Activated CD8-positive, alpha-beta T cell treated with anti-CD3 and anti-CD28 coated beads for 36 hours (primary cell): ENCODE results near the gene SMC5. TPM values are rescaled to one million over a fixed set of nuclear protein-coding genes. Genes with fewer than 3 reads are reported as not detected.

Source experiments
- ATAC-seq: fragments of 200-7000 bp; cut with Tn5 transposase; one replicate; pipeline ENCODE4 v1.10.0; 2021; ENCODE audit warnings: mild to moderate bottlenecking, moderate library complexity
- CTCF ChIA-PET: fragments of 350-600 bp; sonication (Branson Sonifier 250); formaldehyde crosslinking; loops from one replicate; lab custom pipeline; 2021; ENCODE audit warnings: antibody characterized with exemption; lab: Charles Lee
- POLR2A ChIA-PET: fragments of 350-600 bp; sonication (Branson Sonifier 250); formaldehyde crosslinking; loops from one replicate; lab custom pipeline; 2021; ENCODE audit warnings: antibody characterized with exemption; lab: Charles Lee
- DNase-seq: peaks from one replicate; pipeline ENCODE4 v3.0.0-alpha.2; 2020
- H3K27ac Mint-ChIP-seq: one replicate; pipeline ENCODE4 v1.8.0; 2021; ENCODE audit warnings: mild to moderate bottlenecking, mixed read lengths
- H3K27me3 Mint-ChIP-seq: one replicate; pipeline ENCODE4 v1.8.0; 2021; ENCODE audit warnings: mixed read lengths
- H3K36me3 Mint-ChIP-seq: one replicate; pipeline ENCODE4 v1.8.0; 2021; ENCODE audit warnings: low read depth, mixed read lengths
- H3K4me1 Mint-ChIP-seq: one replicate; pipeline ENCODE4 v1.8.0; 2021; ENCODE audit warnings: low read depth, mixed read lengths
- H3K4me3 Mint-ChIP-seq: one replicate; pipeline ENCODE4 v1.8.0; 2021; ENCODE audit warnings: mild to moderate bottlenecking, moderate library complexity, mixed read lengths
- H3K9me3 Mint-ChIP-seq: one replicate; pipeline ENCODE4 v1.8.0; 2021; ENCODE audit warnings: mixed read lengths
- CTCF ChIP-seq: fragments of 200-600 bp; IDR thresholded peaks from one replicate; pipeline ENCODE4 v1.8.0; 2022; ENCODE audit warnings: antibody characterized with exemption, mild to moderate bottlenecking
- intact Hi-C: fragments of 100-400 bp; cut with micrococcal nuclease; formaldehyde crosslinking; loops from one replicate; pipeline ENCODE4 v1.10.0; 2022
- total RNA-seq, 2 experiments: library from RNA; stranded (reverse); gene quantifications; one replicate each; pipeline ENCODE4 v1.2.3, GENCODE V29; 2021

The SMC5 gene
- total RNA-seq, 2 experiments from 2014 or later, result 30.9 to 32.0 TPM

GRCh38 chr9:70362952-70363351 is 104.2 kb downstream of the SMC5 start:
- intact Hi-C loops, result no loop called here
- Mint-ChIP-seq H3K4me3 (no peak overlapping the region), H3K27me3 (no peaks in the 10 kb centered on the region), H3K9me3 (no peaks in the 10 kb centered on the region), H3K27ac (no peak overlapping the region), H3K4me1 (no peaks in the 10 kb centered on the region), H3K36me3 (peaks cover 5% of the 10 kb centered on the region)
- no peak for DNase-seq
- TF ChIP-seq CTCF, result no peak
- CTCF ChIA-PET, result interaction anchor here (3.8 kb wide), 1 partner anchor 239 kb away, joined by 12 read pairs; no protein-coding TSS in a partner anchor
- POLR2A ChIA-PET, result no interaction called here
- ATAC-seq, result no peak

GRCh38 chr9:70363760-70364159 is 105.0 kb downstream of the SMC5 start:
- intact Hi-C loops, result no loop called here
- ChIA-PET CTCF (interaction anchor here (0.7 kb wide), 1 partner anchor 105 kb away, joined by 3 read pairs; no protein-coding TSS in a partner anchor), POLR2A (interaction anchor here (0.7 kb wide), 1 partner anchor 67 kb away, joined by 3 read pairs; no protein-coding TSS in a partner anchor)
- no peak overlapping the region for H3K27ac Mint-ChIP-seq
- ATAC-seq, result no peak
- no peak overlapping the region for H3K4me3 Mint-ChIP-seq
- no peak for TF ChIP-seq CTCF
- DNase-seq, result no peak
- H3K27me3 Mint-ChIP-seq, result no peaks in the 10 kb centered on the region
- H3K4me1 Mint-ChIP-seq, result no peaks in the 10 kb centered on the region
- H3K36me3 Mint-ChIP-seq, result peaks cover 5% of the 10 kb centered on the region
- H3K9me3 Mint-ChIP-seq, result no peaks in the 10 kb centered on the region

GRCh38 chr9:70367305-70367930 is 108.6 kb downstream of the SMC5 start:
- no peak overlapping the region for H3K4me3 Mint-ChIP-seq
- ChIA-PET POLR2A (no interaction called here), CTCF (interaction anchor here (0.8 to 1.3 kb wide), 2 partner anchors 28 to 235 kb away, joined by 3 to 5 read pairs; no protein-coding TSS in a partner anchor)
- no peaks in the 10 kb centered on the region for H3K27me3 Mint-ChIP-seq
- peaks cover 5% of the 10 kb centered on the region for H3K36me3 Mint-ChIP-seq
- H3K27ac Mint-ChIP-seq, result no peak overlapping the region
- H3K9me3 Mint-ChIP-seq, result no peaks in the 10 kb centered on the region
- TF ChIP-seq CTCF, result no peak
- H3K4me1 Mint-ChIP-seq, result no peaks in the 10 kb centered on the region
- DNase-seq (no peak), ATAC-seq (no peak)
- intact Hi-C loops, result no loop called here

GRCh38 chr9:70374962-70375618 is 116.3 kb downstream of the SMC5 start:
- Mint-ChIP-seq H3K36me3 (no peaks in the 10 kb centered on the region), H3K4me3 (no peak overlapping the region), H3K9me3 (no peaks in the 10 kb centered on the region), H3K27me3 (no peaks in the 10 kb centered on the region), H3K27ac (no peak overlapping the region), H3K4me1 (no peaks in the 10 kb centered on the region)
- TF ChIP-seq CTCF, result no peak
- ATAC-seq (no peak), DNase-seq (no peak)
- ChIA-PET CTCF (interaction anchor here (0.6 kb wide), 1 partner anchor 227 kb away, joined by 3 read pairs; no protein-coding TSS in a partner anchor), POLR2A (no interaction called here)
- intact Hi-C loops, result no loop called here
